Fibroblast of peridontal ligament (primary cell): ENCODE data around the gene ZBTB45.
"Not testable (repeated sequence)": the region's sequence is repeated elsewhere in the genome, so short reads cannot be mapped to it uniquely, and the experiment has no call there.

Experiments used
- DNase-seq: peaks from one replicate; pipeline ENCODE4 v3.0.0-alpha.2; 2010; ENCODE audit errors: extremely low read depth

Gene ZBTB45

GRCh38 chr19:58474997-58475713, 44.5 kb downstream of the ZBTB45 start:
- DNase-seq = peak; percentile 49

- DNase-seq = peak; percentile 71
These were observed 45.2 kb downstream of the ZBTB45 start for GRCh38 chr19:58474291-58474996.

- DNase-seq = no peak
These were observed 45.8 kb downstream of the ZBTB45 start for GRCh38 chr19:58473775-58474174.

DNA sequence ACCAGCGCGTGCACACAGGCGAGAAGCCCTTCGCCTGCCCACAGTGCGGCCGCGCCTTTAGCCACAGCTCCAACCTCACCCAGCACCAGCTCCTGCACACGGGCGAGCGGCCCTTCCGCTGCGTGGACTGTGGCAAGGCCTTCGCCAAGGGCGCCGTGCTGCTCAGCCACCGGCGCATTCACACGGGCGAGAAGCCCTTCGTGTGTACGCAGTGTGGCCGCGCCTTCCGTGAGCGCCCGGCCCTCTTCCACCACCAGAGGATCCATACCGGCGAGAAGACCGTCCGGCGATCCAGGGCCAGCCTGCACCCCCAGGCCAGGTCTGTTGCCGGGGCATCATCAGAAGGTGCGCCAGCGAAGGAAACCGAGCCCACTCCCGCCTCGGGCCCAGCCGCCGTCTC, 47.9 kb downstream of the ZBTB45 start:
- no peak for DNase-seq

DNA sequence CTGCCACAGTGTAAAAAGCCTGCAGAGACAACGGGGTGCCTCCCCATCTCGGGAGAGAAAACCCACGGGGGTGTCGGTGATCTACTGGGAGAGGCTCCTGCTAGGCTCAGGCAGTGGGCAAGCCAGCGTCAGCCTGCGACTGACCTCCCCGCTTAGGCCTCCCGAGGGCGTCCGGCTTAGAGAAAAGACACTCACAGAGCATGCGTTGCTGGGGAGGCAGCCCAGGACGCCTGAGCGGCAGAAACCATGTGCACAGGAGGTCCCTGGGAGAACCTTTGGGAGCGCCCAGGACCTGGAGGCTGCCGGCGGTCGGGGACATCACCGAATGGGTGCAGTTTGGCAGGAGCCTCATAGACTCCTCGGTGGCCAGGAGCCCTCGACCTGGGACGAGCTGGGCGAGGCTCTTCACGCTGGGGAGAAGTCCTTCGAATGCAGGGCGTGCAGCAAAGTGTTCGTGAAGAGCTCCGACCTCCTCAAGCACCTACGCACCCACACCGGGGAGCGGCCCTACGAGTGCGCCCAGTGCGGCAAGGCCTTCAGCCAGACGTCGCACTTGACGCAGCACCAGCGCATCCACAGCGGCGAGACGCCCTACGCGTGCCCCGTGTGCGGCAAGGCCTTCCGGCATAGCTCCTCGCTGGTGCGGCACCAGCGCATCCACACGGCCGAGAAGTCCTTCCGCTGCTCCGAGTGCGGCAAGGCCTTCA, 48.6 kb downstream of the ZBTB45 start:
- not testable (repeated sequence) for DNase-seq

DNA sequence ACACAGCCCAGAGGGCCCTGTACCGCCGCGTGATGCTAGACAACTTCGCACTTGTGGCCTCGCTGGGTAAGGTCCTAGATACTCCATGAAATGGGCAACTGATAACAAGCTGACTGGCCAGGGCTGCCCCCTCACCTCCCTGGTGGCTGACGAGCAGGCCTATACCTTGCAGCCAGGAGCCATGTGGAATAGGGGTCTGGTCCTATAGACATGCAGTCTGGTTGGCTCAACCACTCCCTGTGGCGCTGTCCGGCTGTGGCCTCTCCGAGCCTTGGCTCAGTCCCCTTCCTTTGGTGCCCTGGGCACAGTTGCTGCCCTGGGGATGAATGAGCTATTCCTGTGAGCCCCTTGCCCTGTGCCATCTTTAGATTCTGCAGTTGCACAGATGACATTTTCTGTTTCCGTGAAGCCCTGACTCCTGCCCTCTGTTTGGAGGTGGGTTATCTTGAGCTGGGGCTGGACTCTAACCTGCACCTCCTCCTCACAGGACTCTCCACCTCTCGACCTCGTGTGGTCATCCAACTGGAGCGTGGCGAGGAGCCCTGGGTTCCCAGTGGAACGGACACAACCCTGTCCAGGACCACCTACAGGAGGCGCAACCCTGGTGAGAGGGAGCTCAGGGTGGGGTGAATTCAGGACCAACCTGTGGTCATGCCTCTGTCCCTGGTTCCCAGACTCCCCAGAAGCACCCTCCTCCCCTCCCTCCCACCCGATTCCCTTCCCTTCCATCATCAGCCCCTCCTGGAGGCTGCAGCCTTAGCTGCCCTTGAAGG, 50.2 kb downstream of the ZBTB45 start:
- DNase-seq = no peak

- DNase-seq = no peak
These were observed 51.3 kb downstream of the ZBTB45 start for GRCh38 chr19:58468216-58468839.

- peak; percentile 91 for DNase-seq
These were observed 52.6 kb downstream of the ZBTB45 start, which contains the start of gene ZNF324 for GRCh38 chr19:58466760-58467589. Gene ZNF324 (plus strand): TSS chr19:58467080. CDS start chr19:58469186, 2,106 bp downstream.

DNA sequence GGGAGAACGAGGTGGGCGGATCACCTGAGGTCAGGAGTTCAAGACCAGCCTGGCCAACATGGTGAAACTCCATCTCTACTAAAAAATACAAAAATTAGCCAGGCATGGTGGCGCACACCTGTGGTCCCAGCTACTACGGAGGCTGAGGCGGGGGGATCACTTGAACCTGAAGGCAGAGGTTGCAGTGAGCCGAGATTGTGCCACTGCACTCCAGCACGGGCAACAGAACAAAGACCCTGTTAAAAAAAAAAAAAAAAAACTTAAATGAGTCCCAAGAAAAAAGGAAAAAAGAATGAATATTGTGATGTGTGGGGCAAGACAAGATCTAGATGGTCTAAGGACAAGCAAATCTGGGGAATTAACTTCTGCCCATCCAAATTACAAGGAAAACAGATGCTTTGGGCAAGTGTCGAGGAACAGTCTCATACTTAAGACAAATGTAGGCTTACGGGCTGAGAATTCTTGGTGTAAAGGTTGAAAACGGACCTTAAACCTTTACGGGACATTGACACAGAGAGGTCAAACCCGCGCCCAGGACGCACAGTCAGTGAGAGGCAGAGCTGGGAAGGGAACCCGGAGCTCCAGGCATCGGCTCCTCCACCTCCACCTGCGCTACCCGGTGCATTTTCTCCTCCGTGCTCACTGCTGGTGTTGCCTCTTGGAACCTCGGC, 53.4 kb downstream of the ZBTB45 start:
- no peak for DNase-seq
